ENCODE results near the gene SORCS3. TPM values are rescaled to one million over a fixed set of nuclear protein-coding genes. Genes with fewer than 3 reads are reported as not detected.

The SORCS3 gene
- total and polyA plus RNA-seq, 9 of the 15 experiments (the other 6 are each of a cell fraction or from before 2014, with no cell fraction given) = not detected

DNA sequence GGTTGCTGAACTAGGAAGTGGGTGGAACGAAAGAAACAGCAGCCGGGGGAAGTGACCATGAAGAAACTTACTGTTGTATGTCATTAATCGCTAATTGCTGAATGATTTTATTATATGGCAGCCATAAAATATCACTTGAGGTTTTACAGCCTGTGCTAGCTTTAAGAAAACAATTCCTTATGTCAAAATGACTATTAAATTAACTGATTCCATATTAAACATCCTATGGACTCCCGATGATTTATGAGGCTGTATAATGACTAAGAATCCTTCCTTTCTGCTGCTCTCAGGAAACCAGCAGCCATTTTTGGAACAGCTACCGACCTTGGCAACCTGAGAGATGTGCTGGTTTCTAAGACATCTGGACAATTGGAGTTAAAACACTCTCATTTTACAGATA lies 421.9 kb downstream of the SORCS3 start (continued):
- TF ChIP-seq, protein P1, sequence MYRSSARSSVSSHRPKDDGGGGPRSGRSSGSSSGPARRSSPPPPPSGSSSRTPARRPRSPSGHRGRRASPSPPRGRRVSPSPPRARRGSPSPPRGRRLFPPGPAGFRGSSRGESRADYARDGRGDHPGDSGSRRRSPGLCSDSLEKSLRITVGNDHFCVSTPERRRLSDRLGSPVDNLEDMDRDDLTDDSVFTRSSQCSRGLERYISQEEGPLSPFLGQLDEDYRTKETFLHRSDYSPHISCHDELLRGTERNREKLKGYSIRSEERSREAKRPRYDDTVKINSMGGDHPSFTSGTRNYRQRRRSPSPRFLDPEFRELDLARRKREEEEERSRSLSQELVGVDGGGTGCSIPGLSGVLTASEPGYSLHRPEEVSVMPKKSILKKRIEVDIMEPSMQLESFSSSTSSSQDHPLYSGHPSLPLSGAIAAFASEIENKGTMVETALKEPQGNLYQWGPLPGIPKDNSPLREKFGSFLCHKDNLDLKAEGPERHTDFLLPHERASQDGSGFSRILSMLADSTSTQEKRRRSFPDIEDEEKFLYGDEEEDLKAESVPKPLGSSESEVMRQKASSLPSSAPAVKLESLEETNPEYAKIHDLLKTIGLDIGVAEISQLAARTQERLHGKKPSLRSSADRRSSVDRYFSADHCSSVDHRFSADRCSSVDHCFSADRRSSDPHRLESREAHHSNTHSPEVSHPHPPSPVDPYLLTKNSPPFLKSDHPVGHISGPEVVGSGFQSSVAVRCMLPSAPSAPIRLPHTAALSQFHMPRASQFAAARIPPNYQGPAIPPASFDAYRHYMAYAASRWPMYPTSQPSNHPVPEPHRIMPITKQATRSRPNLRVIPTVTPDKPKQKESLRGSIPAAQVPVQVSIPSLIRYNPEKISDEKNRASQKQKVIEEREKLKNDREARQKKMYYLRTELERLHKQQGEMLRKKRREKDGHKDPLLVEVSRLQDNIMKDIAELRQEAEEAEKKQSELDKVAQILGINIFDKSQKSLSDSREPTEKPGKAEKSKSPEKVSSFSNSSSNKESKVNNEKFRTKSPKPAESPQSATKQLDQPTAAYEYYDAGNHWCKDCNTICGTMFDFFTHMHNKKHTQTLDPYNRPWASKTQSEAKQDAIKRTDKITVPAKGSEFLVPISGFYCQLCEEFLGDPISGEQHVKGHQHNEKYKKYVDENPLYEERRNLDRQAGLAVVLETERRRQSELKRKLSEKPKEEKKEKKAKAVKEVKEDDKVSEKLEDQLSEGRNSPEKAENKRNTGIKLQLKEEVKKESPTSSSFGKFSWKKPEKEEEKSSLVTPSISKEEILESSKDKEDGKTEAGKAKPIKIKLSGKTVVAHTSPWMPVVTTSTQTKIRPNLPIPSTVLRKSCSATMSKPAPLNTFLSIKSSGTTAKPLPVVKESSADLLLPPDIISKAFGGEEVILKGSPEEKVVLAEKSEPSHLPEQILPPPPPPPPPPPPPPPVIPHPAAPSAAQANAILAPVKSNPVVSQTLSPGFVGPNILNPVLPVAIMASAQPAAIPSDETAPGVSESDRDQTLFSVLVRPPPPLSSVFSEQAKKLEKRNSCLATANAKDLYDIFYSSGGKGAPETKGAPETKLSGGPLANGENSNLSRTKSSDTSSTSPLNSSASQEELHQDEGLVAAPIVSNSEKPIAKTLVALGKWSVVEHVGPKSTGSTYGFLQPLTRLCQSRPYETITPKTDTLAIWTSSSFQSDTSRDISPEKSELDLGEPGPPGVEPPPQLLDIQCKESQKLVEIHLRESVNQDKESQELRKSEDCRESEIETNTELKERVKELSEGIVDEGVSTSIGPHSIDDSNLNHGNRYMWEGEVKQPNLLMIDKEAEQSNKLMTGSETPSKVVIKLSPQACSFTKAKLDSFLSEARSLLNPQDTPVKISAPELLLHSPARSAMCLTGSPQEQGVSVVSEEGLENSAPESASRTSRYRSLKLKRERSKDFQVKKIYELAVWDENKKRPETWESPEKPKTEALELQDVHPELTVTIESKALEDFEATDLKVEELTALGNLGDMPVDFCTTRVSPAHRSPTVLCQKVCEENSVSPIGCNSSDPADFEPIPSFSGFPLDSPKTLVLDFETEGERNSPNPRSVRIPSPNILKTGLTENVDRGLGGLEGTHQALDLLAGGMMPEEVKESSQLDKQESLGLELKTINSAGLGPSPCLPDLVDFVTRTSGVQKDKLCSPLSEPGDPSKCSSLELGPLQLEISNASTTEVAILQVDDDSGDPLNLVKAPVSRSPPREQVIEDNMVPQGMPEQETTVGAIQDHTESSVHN (IDR thresholded peaks at IDR 0.05; ENCODE audit: borderline replicate concordance in 1 of 2, low read depth in 1 of 2) = no peak
- TF ChIP-seq YY1 (IDR thresholded peaks at IDR 0.05; ENCODE audit: borderline replicate concordance in 1 of 3, control insufficient read depth in 1 of 3, extremely low read depth in 1 of 3, insufficient read depth in 3 of 3, insufficient read length in 1 of 3, insufficient replicate concordance in 2 of 3, low read depth in 1 of 3, low read length in 2 of 3) (no peak), CBFB (CRISPR knock-in tag; IDR thresholded peaks at IDR 0.05) (no peak)

Measured in K562 (cell line).